ENCODE results near the gene NKX2-3. TPM values are rescaled to one million over a fixed set of nuclear protein-coding genes. Genes with fewer than 3 reads are reported as not detected.
A peak's percentile ranks its signal among the peaks of the same experiment; 100 is the strongest.

The NKX2-3 gene
- total RNA-seq, 2 experiments from 2014 or later: not detected

GRCh38 chr10:99537086-99537988, 4.6 kb downstream of the NKX2-3 start:
- Mint-ChIP-seq H3K36me3 (ENCODE audit: low read depth) (no peaks in the 10 kb centered on the region), H3K27ac (no peak overlapping the region), H3K27me3 (ENCODE audit: low read depth) (peaks cover 76% of the 10 kb centered on the region), H3K9me3 (no peaks in the 10 kb centered on the region), H3K4me3 (peak overlapping the region; percentile 15), H3K4me1 (ENCODE audit: low read depth) (peaks cover 37% of the 10 kb centered on the region)
- intact Hi-C loops (cut with micrococcal nuclease): no loop called here
- no peak for DNase-seq
- CTCF ChIA-PET: interaction anchor here (1.2 kb wide), 1 partner anchor 144 kb away, joined by 3 read pairs; no protein-coding TSS in a partner anchor

- CTCF ChIA-PET: interaction anchor here (1.2 kb wide), 1 partner anchor 145 kb away, joined by 3 read pairs; no protein-coding TSS in a partner anchor
- Mint-ChIP-seq H3K9me3 (no peaks in the 10 kb centered on the region), H3K4me1 (ENCODE audit: low read depth) (peaks cover 28% of the 10 kb centered on the region), H3K27me3 (ENCODE audit: low read depth) (peaks cover 76% of the 10 kb centered on the region), H3K27ac (no peak overlapping the region), H3K36me3 (ENCODE audit: low read depth) (no peaks in the 10 kb centered on the region), H3K4me3 (no peak overlapping the region)
- intact Hi-C loops (cut with micrococcal nuclease): no loop called here
- DNase-seq: no peak
Observed at GRCh38 chr10:99537989-99538917, 5.5 kb downstream of the NKX2-3 start.

GRCh38 chr10:99539120-99539519, 6.4 kb downstream of the NKX2-3 start:
- Mint-ChIP-seq H3K9me3 (no peaks in the 10 kb centered on the region), H3K27ac (no peak overlapping the region), H3K4me3 (no peak overlapping the region), H3K36me3 (ENCODE audit: low read depth) (no peaks in the 10 kb centered on the region), H3K4me1 (ENCODE audit: low read depth) (peaks cover 23% of the 10 kb centered on the region), H3K27me3 (ENCODE audit: low read depth) (peaks cover 73% of the 10 kb centered on the region)
- no peak for DNase-seq
- intact Hi-C loops (cut with micrococcal nuclease): no loop called here
- CTCF ChIA-PET: interaction anchor here (1.2 kb wide), 1 partner anchor 146 kb away, joined by 3 read pairs; no protein-coding TSS in a partner anchor

- intact Hi-C loops (cut with micrococcal nuclease): no loop called here
- no peaks in the 10 kb centered on the region for H3K9me3 Mint-ChIP-seq
Observed at GRCh38 chr10:99539820-99540219, 7.1 kb downstream of the NKX2-3 start.

GRCh38 chr10:99540306-99540656, 7.5 kb downstream of the NKX2-3 start:
- Mint-ChIP-seq H3K27ac (no peak overlapping the region), H3K9me3 (no peaks in the 10 kb centered on the region), H3K36me3 (ENCODE audit: low read depth) (no peaks in the 10 kb centered on the region), H3K27me3 (ENCODE audit: low read depth) (peaks cover 67% of the 10 kb centered on the region), H3K4me1 (ENCODE audit: low read depth) (peaks cover 14% of the 10 kb centered on the region), H3K4me3 (peak overlapping the region; percentile 21)
- intact Hi-C loops (cut with micrococcal nuclease): no loop called here
- no peak for DNase-seq
- CTCF ChIA-PET: interaction anchor here (0.6 kb wide), 1 partner anchor 1726 kb away, joined by 3 read pairs; no protein-coding TSS in a partner anchor

More at GRCh38 chr10:99539820-99540219, 7.1 kb downstream of the NKX2-3 start:
- DNase-seq: no peak
- CTCF ChIA-PET: interaction anchor here (0.6 kb wide), 1 partner anchor 1726 kb away, joined by 3 read pairs; no protein-coding TSS in a partner anchor
- no peaks in the 10 kb centered on the region for H3K36me3 Mint-ChIP-seq (ENCODE audit: low read depth)
- H3K27me3 Mint-ChIP-seq (ENCODE audit: low read depth): peaks cover 69% of the 10 kb centered on the region
- no peak overlapping the region for H3K27ac Mint-ChIP-seq
- H3K4me3 Mint-ChIP-seq: no peak overlapping the region
- peaks cover 16% of the 10 kb centered on the region for H3K4me1 Mint-ChIP-seq (ENCODE audit: low read depth)

- DNase-seq: no peak
- CTCF ChIA-PET: no interaction called here
- Mint-ChIP-seq H3K36me3 (ENCODE audit: low read depth) (no peaks in the 10 kb centered on the region), H3K27ac (no peak overlapping the region), H3K27me3 (ENCODE audit: low read depth) (peaks cover 70% of the 10 kb centered on the region), H3K4me3 (no peak overlapping the region), H3K4me1 (ENCODE audit: low read depth) (peaks cover 10% of the 10 kb centered on the region), H3K9me3 (no peaks in the 10 kb centered on the region)
- intact Hi-C loops (cut with micrococcal nuclease): no loop called here
Observed at GRCh38 chr10:99540657-99541531, 8.2 kb downstream of the NKX2-3 start.

- no peaks in the 10 kb centered on the region for H3K36me3 Mint-ChIP-seq (ENCODE audit: low read depth)
- H3K4me1 Mint-ChIP-seq (ENCODE audit: low read depth): peaks cover 2% of the 10 kb centered on the region
- intact Hi-C loops (cut with micrococcal nuclease): no loop called here
- no peaks in the 10 kb centered on the region for H3K9me3 Mint-ChIP-seq
- no peak for DNase-seq
- no peak overlapping the region for H3K27ac Mint-ChIP-seq
- CTCF ChIA-PET: interaction anchor here (1.4 kb wide), 1 partner anchor 108 kb away, joined by 3 read pairs; no protein-coding TSS in a partner anchor
- H3K4me3 Mint-ChIP-seq: no peak overlapping the region
- H3K27me3 Mint-ChIP-seq (ENCODE audit: low read depth): peaks cover 56% of the 10 kb centered on the region
Observed at GRCh38 chr10:99544322-99544721, 11.6 kb downstream of the NKX2-3 start.

- Mint-ChIP-seq H3K9me3 (no peaks in the 10 kb centered on the region), H3K27ac (no peak overlapping the region), H3K4me3 (no peak overlapping the region), H3K36me3 (ENCODE audit: low read depth) (no peaks in the 10 kb centered on the region), H3K27me3 (ENCODE audit: low read depth) (peaks cover 40% of the 10 kb centered on the region), H3K4me1 (ENCODE audit: low read depth) (no peaks in the 10 kb centered on the region)
- peak; percentile 40 for DNase-seq
- CTCF ChIA-PET: interaction anchor here (0.6 to 3.3 kb wide), 9 partner anchors 11 to 204 kb away, joined by 3 to 13 read pairs (median 3); no protein-coding TSS in a partner anchor
- intact Hi-C loops (cut with micrococcal nuclease): loop anchor here (1.0 to 2.0 kb wide), 2 partner anchors 111 to 156 kb away; no protein-coding TSS in a partner anchor
Observed at GRCh38 chr10:99548041-99548530, 15.3 kb downstream of the NKX2-3 start.

GRCh38 chr10:99551158-99551557, 18.4 kb downstream of the NKX2-3 start:
- peaks cover 2% of the 10 kb centered on the region for H3K4me1 Mint-ChIP-seq (ENCODE audit: low read depth)
- H3K27ac Mint-ChIP-seq: no peak overlapping the region
- no peak overlapping the region for H3K4me3 Mint-ChIP-seq
- intact Hi-C loops (cut with micrococcal nuclease): no loop called here
- CTCF ChIA-PET: interaction anchor here (1.1 kb wide), 1 partner anchor 115 kb away, joined by 3 read pairs; no protein-coding TSS in a partner anchor
- DNase-seq: no peak
- H3K27me3 Mint-ChIP-seq (ENCODE audit: low read depth): peaks cover 40% of the 10 kb centered on the region
- no peaks in the 10 kb centered on the region for H3K36me3 Mint-ChIP-seq (ENCODE audit: low read depth)
- H3K9me3 Mint-ChIP-seq: no peaks in the 10 kb centered on the region

- CTCF ChIA-PET: interaction anchor here (1.3 kb wide), 1 partner anchor 9 kb away, joined by 4 read pairs; no protein-coding TSS in a partner anchor
- no peak for DNase-seq
- Mint-ChIP-seq H3K27ac (no peak overlapping the region), H3K27me3 (ENCODE audit: low read depth) (peaks cover 38% of the 10 kb centered on the region), H3K36me3 (ENCODE audit: low read depth) (no peaks in the 10 kb centered on the region), H3K4me1 (ENCODE audit: low read depth) (peaks cover 3% of the 10 kb centered on the region), H3K4me3 (no peak overlapping the region), H3K9me3 (no peaks in the 10 kb centered on the region)
- intact Hi-C loops (cut with micrococcal nuclease): no loop called here
Observed at GRCh38 chr10:99551616-99552015, 18.9 kb downstream of the NKX2-3 start.

GRCh38 chr10:99555371-99555770, 22.6 kb downstream of the NKX2-3 start:
- Mint-ChIP-seq H3K4me3 (no peak overlapping the region), H3K4me1 (ENCODE audit: low read depth) (peaks cover 3% of the 10 kb centered on the region), H3K36me3 (ENCODE audit: low read depth) (no peaks in the 10 kb centered on the region), H3K27ac (no peak overlapping the region), H3K27me3 (ENCODE audit: low read depth) (peaks cover 35% of the 10 kb centered on the region), H3K9me3 (no peaks in the 10 kb centered on the region)
- CTCF ChIA-PET: interaction anchor here (1.3 kb wide), 1 partner anchor 23 kb away, joined by 3 read pairs; no protein-coding TSS in a partner anchor
- no peak for DNase-seq
- intact Hi-C loops (cut with micrococcal nuclease): no loop called here
